Subcutaneous adipose tissue (tissue), 4 donors: ENCODE data around the gene PSMG1. TPM values are rescaled to one million over a fixed set of nuclear protein-coding genes. Genes with fewer than 3 reads are reported as not detected.

Experiments
- CTCF ChIP-seq: fragments of 450-650 bp; IDR thresholded peaks from one replicate; pipeline ENCODE4 v1.5.1; 2016; ENCODE audit warnings: low read depth, mild to moderate bottlenecking, control low read depth, antibody characterized with exemption, moderate library complexity
- total RNA-seq, 4 donors: library from RNA; depleted of rRNA; stranded (reverse); fragments of >200 nt; gene quantifications; one replicate each; pipeline ENCODE4 v1.1.0, GENCODE V29; 2016

The PSMG1 gene
- total RNA-seq, 4 donors from 2014 or later = 8.9 to 40.6 (median 21.0) TPM

GRCh38 chr21:39217356-39218081 is 34.3 kb upstream of the PSMG1 start:
- no peak for TF ChIP-seq CTCF

GRCh38 chr21:39216290-39216689 is 33.0 kb upstream of the PSMG1 start:
- TF ChIP-seq CTCF = no peak

- no peak for TF ChIP-seq CTCF
Measured at GRCh38 chr21:39215078-39215477, 31.8 kb upstream of the PSMG1 start.

GRCh38 chr21:39209334-39209688 is 26.1 kb upstream of the PSMG1 start:
- no peak for TF ChIP-seq CTCF

GRCh38 chr21:39208624-39209333 is 25.5 kb upstream of the PSMG1 start:
- no peak for TF ChIP-seq CTCF

GRCh38 chr21:39204134-39204533 is 20.9 kb upstream of the PSMG1 start:
- TF ChIP-seq CTCF = no peak

GRCh38 chr21:39198800-39199199 is 15.5 kb upstream of the PSMG1 start:
- TF ChIP-seq CTCF = no peak
